GM18870 (cell line): ENCODE results near the gene SMIM11.
"Not testable (repeated sequence)": the region's sequence is repeated elsewhere in the genome, so short reads cannot be mapped to it uniquely, and the experiment has no call there.

ENCODE experiments used
- ATAC-seq: cut with Tn5 transposase; IDR thresholded peaks from one replicate; pipeline ENCODE4 v1.9.1; 2021; ENCODE audit warnings: moderate library complexity; ENCODE audit not compliant: unreplicated experiment

Gene SMIM11

GRCh38 chr21:34374940-34375618 lies at the start of gene SMIM11:
TSS of gene SMIM11 (plus strand) at chr21:34375507. CDS start at chr21:34379505, 3,998 bp downstream.
- not testable (repeated sequence) for ATAC-seq

GRCh38 chr21:34330055-34330454 lies 45.3 kb upstream of the SMIM11 start:
- ATAC-seq = no peak

GRCh38 chr21:34331726-34332125 lies 43.6 kb upstream of the SMIM11 start:
- no peak for ATAC-seq

GRCh38 chr21:34332347-34332746 lies 43.0 kb upstream of the SMIM11 start:
- ATAC-seq = no peak

GRCh38 chr21:34333121-34333739 lies 42.1 kb upstream of the SMIM11 start:
- ATAC-seq = no peak

GRCh38 chr21:34335316-34335715 lies 40.0 kb upstream of the SMIM11 start:
- ATAC-seq = no peak

GRCh38 chr21:34336245-34336644 lies 39.1 kb upstream of the SMIM11 start:
- ATAC-seq = no peak

- no peak for ATAC-seq
Observed at GRCh38 chr21:34336756-34337391, 38.4 kb upstream of the SMIM11 start.

GRCh38 chr21:34337741-34338140 lies 37.6 kb upstream of the SMIM11 start:
- ATAC-seq = no peak

- no peak for ATAC-seq
Observed at GRCh38 chr21:34338226-34338625, 37.1 kb upstream of the SMIM11 start.

GRCh38 chr21:34340061-34340460 lies 35.2 kb upstream of the SMIM11 start:
- no peak for ATAC-seq

- no peak for ATAC-seq
Observed at GRCh38 chr21:34342476-34342875, 32.8 kb upstream of the SMIM11 start.

- no peak for ATAC-seq
Observed at GRCh38 chr21:34343347-34343746, 32.0 kb upstream of the SMIM11 start.

GRCh38 chr21:34343838-34344381 lies 31.4 kb upstream of the SMIM11 start:
- ATAC-seq = no peak

GRCh38 chr21:34344584-34344983 lies 30.7 kb upstream of the SMIM11 start:
- ATAC-seq = no peak

GRCh38 chr21:34345091-34345871 lies 30.0 kb upstream of the SMIM11 start:
- no peak for ATAC-seq

- no peak for ATAC-seq
Observed at GRCh38 chr21:34345892-34346291, 29.4 kb upstream of the SMIM11 start.

GRCh38 chr21:34348890-34349519 lies 26.3 kb upstream of the SMIM11 start:
- ATAC-seq = no peak

GRCh38 chr21:34351786-34352241 lies 23.5 kb upstream of the SMIM11 start:
- ATAC-seq = no peak

GRCh38 chr21:34352556-34352955 lies 22.8 kb upstream of the SMIM11 start:
- no peak for ATAC-seq

- ATAC-seq = no peak
Observed at GRCh38 chr21:34353182-34353581, 22.1 kb upstream of the SMIM11 start.
